SK-N-SH treated with all-trans-retinoic acid at 6 μM for 48 hours (cell line): Measurements from ENCODE around the gene ECE2.
A peak's percentile ranks its signal among the peaks of the same experiment; 100 is the strongest.

Experiments
- ATAC-seq: fragments of 200-7000 bp; cut with Tn5 transposase; 3 replicates; pipeline ENCODE4 v1.9.1; 2020; ENCODE audit warnings: mild to moderate bottlenecking, moderate library complexity
- ARNTL ChIP-seq: fragments of 450-650 bp; formaldehyde crosslinking; IDR thresholded peaks from 2 replicates; pipeline ENCODE4 v1.5.0; 2020; ENCODE audit warnings: low read depth, mild to moderate bottlenecking, moderate library complexity, borderline replicate concordance
- BACH2 ChIP-seq: fragments of 250-450 bp; sonication (Bioruptor Pico); IDR thresholded peaks from 2 replicates; pipeline ENCODE4 v1.9.0; 2021; ENCODE audit warnings: mild to moderate bottlenecking, borderline replicate concordance
- CREB5 ChIP-seq: fragments of 250-450 bp; sonication (Bioruptor Pico); IDR thresholded peaks from 2 replicates; pipeline ENCODE4 v1.5.1; 2020; ENCODE audit warnings: low read depth, mild to moderate bottlenecking, moderate library complexity
- CSDC2 ChIP-seq: fragments of 250-450 bp; sonication (Bioruptor Pico); IDR thresholded peaks from 2 replicates; pipeline ENCODE4 v1.5.0; 2020; ENCODE audit warnings: mild to moderate bottlenecking, moderate library complexity
- ESRRG ChIP-seq: fragments of 250-450 bp; sonication (Bioruptor Pico); IDR thresholded peaks from 2 replicates; pipeline ENCODE4 v1.6.1; 2021; ENCODE audit warnings: mild to moderate bottlenecking
- ISL1 ChIP-seq: fragments of 250-450 bp; sonication (Bioruptor Pico); IDR thresholded peaks from 2 replicates; pipeline ENCODE4 v2.1.2; 2022; ENCODE audit warnings: mild to moderate bottlenecking, moderate library complexity
- OSR1 ChIP-seq: fragments of 250-450 bp; sonication (Bioruptor Pico); IDR thresholded peaks from 2 replicates; pipeline ENCODE4 v1.8.0; 2022; ENCODE audit warnings: moderate library complexity, mild to moderate bottlenecking, inconsistent platforms
- PATZ1 ChIP-seq: fragments of 250-450 bp; sonication (Bioruptor Pico); IDR thresholded peaks from 2 replicates; pipeline ENCODE4 v1.8.0; 2020; ENCODE audit warnings: mild to moderate bottlenecking, moderate library complexity, borderline replicate concordance
- PPARA ChIP-seq: fragments of 250-450 bp; sonication (Bioruptor Pico); IDR thresholded peaks from 2 replicates; pipeline ENCODE4 v1.5.0; 2020; ENCODE audit warnings: mild to moderate bottlenecking, borderline replicate concordance
- RARB ChIP-seq: fragments of 250-450 bp; sonication (Bioruptor Pico); IDR thresholded peaks from 2 replicates; pipeline ENCODE4 v1.8.0; 2021; ENCODE audit warnings: mild to moderate bottlenecking, moderate library complexity
- SNAI2 ChIP-seq: fragments of 250-450 bp; sonication (Bioruptor Pico); IDR thresholded peaks from 2 replicates; pipeline ENCODE4 v1.5.0; 2020; ENCODE audit warnings: mild to moderate bottlenecking, moderate library complexity
- TCF4 ChIP-seq: fragments of 250-450 bp; sonication (Bioruptor Pico); IDR thresholded peaks from 2 replicates; pipeline ENCODE4 v1.8.0; 2021; ENCODE audit warnings: mild to moderate bottlenecking, moderate library complexity, borderline replicate concordance
- TOX ChIP-seq: fragments of 250-450 bp; sonication (Bioruptor Pico); IDR thresholded peaks from 2 replicates; pipeline ENCODE4 v1.8.0; 2021; ENCODE audit warnings: mild to moderate bottlenecking, moderate library complexity, borderline replicate concordance
- TSHZ2 ChIP-seq: fragments of 250-450 bp; sonication (Bioruptor Pico); IDR thresholded peaks from 2 replicates; pipeline ENCODE4 v1.5.0; 2020; ENCODE audit warnings: mild to moderate bottlenecking, moderate library complexity
- ZC3H10 ChIP-seq: fragments of 250-450 bp; sonication (Bioruptor Pico); IDR thresholded peaks from 2 replicates; pipeline ENCODE4 v1.5.1; 2021; ENCODE audit warnings: mild to moderate bottlenecking, moderate library complexity
- ZFP3 ChIP-seq: fragments of 250-450 bp; sonication (Bioruptor Pico); IDR thresholded peaks from 2 replicates; pipeline ENCODE4 v1.5.0; 2020; ENCODE audit warnings: mild to moderate bottlenecking, moderate library complexity
- ZFP30 ChIP-seq: fragments of 450-650 bp; formaldehyde crosslinking; IDR thresholded peaks from 2 replicates; pipeline ENCODE4 v1.5.0; 2022; ENCODE audit warnings: mild to moderate bottlenecking, moderate library complexity
- ZNF565 ChIP-seq: fragments of 450-650 bp; formaldehyde crosslinking; conservative IDR thresholded peaks from 2 replicates; pipeline ENCODE4 v1.5.0; 2020; ENCODE audit warnings: low read depth, mild to moderate bottlenecking, moderate library complexity
- ZNF70 ChIP-seq: fragments of 450-650 bp; formaldehyde crosslinking; IDR thresholded peaks from 2 replicates; pipeline ENCODE4 v1.5.0; 2020; ENCODE audit warnings: mild to moderate bottlenecking, moderate library complexity
- ZNF8 ChIP-seq: fragments of 450-650 bp; formaldehyde crosslinking; IDR thresholded peaks from 2 replicates; pipeline ENCODE4 v1.5.0; 2020; ENCODE audit warnings: mild to moderate bottlenecking, moderate library complexity
- TF ChIP-seq, protein P1 (sequence below): fragments of 250-450 bp; sonication (Bioruptor Pico); IDR thresholded peaks from 2 replicates; pipeline ENCODE4 v1.8.0; 2021; ENCODE audit warnings: low read depth, mild to moderate bottlenecking, moderate library complexity, borderline replicate concordance

Gene ECE2

GRCh38 chr3:184327171-184327570 is 51.3 kb downstream of the ECE2 start:
- ATAC-seq: no peak
- TF ChIP-seq SNAI2 (CRISPR knock-in tag) (no peak), TCF4 (CRISPR knock-in tag) (no peak), ZFP30 (CRISPR knock-in tag) (no peak), BACH2 (CRISPR knock-in tag) (no peak), ZFP3 (CRISPR knock-in tag) (no peak), CSDC2 (no peak), PATZ1 (no peak), TOX (CRISPR knock-in tag) (no peak), ESRRG (CRISPR knock-in tag) (no peak), ZNF8 (CRISPR knock-in tag) (no peak), CREB5 (CRISPR knock-in tag) (no peak), ZNF70 (no peak), OSR1 (CRISPR knock-in tag) (no peak), ZNF565 (no peak)
- TF ChIP-seq, protein P1, sequence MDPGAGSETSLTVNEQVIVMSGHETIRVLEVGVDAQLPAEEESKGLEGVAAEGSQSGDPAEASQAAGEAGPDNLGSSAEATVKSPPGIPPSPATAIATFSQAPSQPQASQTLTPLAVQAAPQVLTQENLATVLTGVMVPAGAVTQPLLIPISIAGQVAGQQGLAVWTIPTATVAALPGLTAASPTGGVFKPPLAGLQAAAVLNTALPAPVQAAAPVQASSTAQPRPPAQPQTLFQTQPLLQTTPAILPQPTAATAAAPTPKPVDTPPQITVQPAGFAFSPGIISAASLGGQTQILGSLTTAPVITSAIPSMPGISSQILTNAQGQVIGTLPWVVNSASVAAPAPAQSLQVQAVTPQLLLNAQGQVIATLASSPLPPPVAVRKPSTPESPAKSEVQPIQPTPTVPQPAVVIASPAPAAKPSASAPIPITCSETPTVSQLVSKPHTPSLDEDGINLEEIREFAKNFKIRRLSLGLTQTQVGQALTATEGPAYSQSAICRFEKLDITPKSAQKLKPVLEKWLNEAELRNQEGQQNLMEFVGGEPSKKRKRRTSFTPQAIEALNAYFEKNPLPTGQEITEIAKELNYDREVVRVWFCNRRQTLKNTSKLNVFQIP (CRISPR knock-in tag): no peak
- TF ChIP-seq, all 23 proteins: peak for 0

DNA sequence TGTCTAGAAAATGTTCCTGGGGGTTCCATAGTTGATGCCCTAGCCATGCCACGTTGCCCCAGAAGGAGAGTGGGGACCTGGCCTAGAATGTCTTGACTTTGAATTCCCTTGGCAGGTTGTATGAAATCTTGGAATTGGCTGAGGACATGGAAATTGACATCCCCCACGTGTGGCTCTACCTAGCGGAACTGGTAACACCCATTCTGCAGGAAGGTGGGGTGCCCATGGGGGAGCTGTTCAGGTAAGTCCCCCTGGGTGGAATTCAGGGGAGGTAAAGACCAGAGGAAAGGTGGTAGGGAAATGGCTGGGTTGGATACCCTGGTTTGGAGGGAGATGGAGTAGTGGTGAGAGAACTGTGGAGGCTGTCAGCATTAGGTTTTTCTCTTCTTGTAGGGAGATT is 52.7 kb downstream of the ECE2 start:
- ATAC-seq: no peak
- TF ChIP-seq ZNF8 (CRISPR knock-in tag): no peak
- TF ChIP-seq ZNF565: no peak
- TF ChIP-seq ZC3H10 (CRISPR knock-in tag): no peak

DNA sequence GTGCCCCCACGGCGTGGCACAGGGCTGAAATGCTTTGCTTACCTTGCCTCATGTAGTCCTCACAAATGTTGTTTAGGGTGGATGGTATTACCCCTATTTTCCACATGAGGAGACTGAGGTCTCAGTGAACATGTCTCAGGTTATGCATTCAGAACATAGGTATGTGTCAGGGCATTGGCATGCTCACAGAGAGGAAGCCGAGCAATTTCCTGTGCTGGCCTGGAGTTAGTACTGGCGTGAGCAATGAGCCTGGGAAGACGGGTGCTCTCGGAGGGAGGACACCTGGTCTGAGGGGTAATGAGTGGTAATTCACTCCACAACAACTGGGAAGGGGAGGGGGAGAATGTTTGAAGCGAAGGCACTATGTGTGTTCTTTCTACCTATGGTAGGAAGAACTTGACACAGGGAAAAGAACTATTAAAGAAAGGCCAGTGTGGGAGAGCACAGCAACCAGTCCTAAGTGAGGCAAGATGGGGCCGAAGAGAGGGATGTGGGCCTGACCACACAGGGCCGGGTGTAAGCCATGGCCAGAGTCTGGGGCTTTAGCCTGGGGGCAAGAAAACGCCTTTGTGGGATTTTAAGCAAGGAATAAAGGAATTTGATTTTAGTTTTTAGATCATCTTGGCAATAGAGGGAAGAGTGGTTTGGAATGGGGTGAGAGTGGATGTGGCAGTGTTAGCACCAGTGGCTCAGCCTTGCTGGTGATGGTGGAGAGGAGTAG is 56.7 kb downstream of the ECE2 start:
- no peak for TF ChIP-seq TOX (CRISPR knock-in tag)
- TF ChIP-seq ESRRG (CRISPR knock-in tag): no peak
- TF ChIP-seq ISL1 (CRISPR knock-in tag): no peak
- TF ChIP-seq BACH2 (CRISPR knock-in tag): no peak
- no peak for TF ChIP-seq RARB (CRISPR knock-in tag)
- TF ChIP-seq CREB5 (CRISPR knock-in tag): no peak
- no peak for TF ChIP-seq TCF4 (CRISPR knock-in tag)
- TF ChIP-seq, all 23 proteins: peak for 0
- peak; percentile 64 for ATAC-seq

DNA sequence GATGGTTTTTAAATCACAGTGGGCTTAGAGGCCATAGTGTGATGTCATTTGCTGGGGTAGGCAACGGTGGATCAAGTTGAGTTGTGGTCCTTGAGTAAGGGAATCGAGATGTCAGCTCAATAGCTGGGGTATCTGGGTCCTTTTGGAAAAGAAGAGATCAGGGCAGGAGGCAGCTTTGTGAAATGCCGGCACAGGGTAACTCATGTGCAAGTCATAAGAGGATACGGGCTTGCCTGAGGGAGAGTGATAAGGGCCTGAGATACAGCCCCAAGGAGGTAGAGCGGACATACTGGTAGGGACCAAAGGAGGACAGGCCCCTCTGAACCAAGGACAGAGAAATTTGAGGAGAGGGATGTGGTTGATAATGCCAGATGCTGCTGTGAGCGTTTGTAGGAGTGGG is 57.4 kb downstream of the ECE2 start:
- ATAC-seq: no peak
- TF ChIP-seq ZNF70 (no peak), TSHZ2 (no peak), ZNF565 (no peak), PPARA (CRISPR knock-in tag) (no peak), ARNTL (CRISPR knock-in tag) (no peak), TOX (CRISPR knock-in tag) (no peak), ESRRG (CRISPR knock-in tag) (no peak), OSR1 (CRISPR knock-in tag) (no peak), CREB5 (CRISPR knock-in tag) (no peak)
- TF ChIP-seq, protein P1 (CRISPR knock-in tag): no peak
